ENCODE measurements around the gene TRERF1.

GRCh38 chr6:42468273-42468672 lies 16.5 kb upstream of the TRERF1 start:
- TF ChIP-seq CTCF (IDR thresholded peaks at IDR 0.05): no peak
- TF ChIP-seq POLR2A (IDR thresholded peaks at IDR 0.05): no peak

All from thyroid gland (tissue), 4 donors.